HG03045 (cell line): ENCODE results near the gene KCMF1.

Source experiments
- ATAC-seq: cut with Tn5 transposase; IDR thresholded peaks from one replicate; pipeline ENCODE4 v1.9.1; 2021; ENCODE audit warnings: mild to moderate bottlenecking, moderate library complexity; ENCODE audit not compliant: unreplicated experiment

KCMF1 gene

GRCh38 chr2:85019121-85019520, 48.2 kb downstream of the KCMF1 start:
- no peak for ATAC-seq

- ATAC-seq, result no peak
These were observed 51.3 kb downstream of the KCMF1 start for GRCh38 chr2:85022232-85022631.

- no peak for ATAC-seq
These were observed 53.5 kb downstream of the KCMF1 start for GRCh38 chr2:85024372-85025047.

- ATAC-seq, result no peak
These were observed 61.7 kb downstream of the KCMF1 start for GRCh38 chr2:85032621-85033020.

GRCh38 chr2:85033388-85033787, 62.4 kb downstream of the KCMF1 start:
- ATAC-seq, result no peak

GRCh38 chr2:85034158-85034557, 63.2 kb downstream of the KCMF1 start:
- ATAC-seq, result no peak

- ATAC-seq, result no peak
These were observed 66.7 kb downstream of the KCMF1 start for GRCh38 chr2:85037622-85038021.

- ATAC-seq, result no peak
These were observed 71.4 kb downstream of the KCMF1 start for GRCh38 chr2:85042330-85042729.

- no peak for ATAC-seq
These were observed 77.6 kb downstream of the KCMF1 start for GRCh38 chr2:85048534-85048933.

- no peak for ATAC-seq
These were observed 78.3 kb downstream of the KCMF1 start for GRCh38 chr2:85049236-85049635.

- ATAC-seq, result no peak
These were observed 82.8 kb downstream of the KCMF1 start for GRCh38 chr2:85053802-85054201.

- ATAC-seq, result no peak
These were observed 86.4 kb downstream of the KCMF1 start for GRCh38 chr2:85057226-85057962.

- no peak for ATAC-seq
These were observed 90.9 kb downstream of the KCMF1 start for GRCh38 chr2:85061896-85062295.

GRCh38 chr2:85062565-85062964, 91.6 kb downstream of the KCMF1 start:
- no peak for ATAC-seq

GRCh38 chr2:85063981-85064599, 93.1 kb downstream of the KCMF1 start:
- no peak for ATAC-seq

- no peak for ATAC-seq
These were observed 94.1 kb downstream of the KCMF1 start for GRCh38 chr2:85064927-85065577.

GRCh38 chr2:85066006-85066740, 95.2 kb downstream of the KCMF1 start:
- no peak for ATAC-seq

- no peak for ATAC-seq
These were observed 96.0 kb downstream of the KCMF1 start for GRCh38 chr2:85066874-85067351.

- ATAC-seq, result no peak
These were observed 100.1 kb downstream of the KCMF1 start for GRCh38 chr2:85071096-85071495.

GRCh38 chr2:85073033-85073432, 102.1 kb downstream of the KCMF1 start:
- ATAC-seq, result no peak
